Measurements from ENCODE around the gene GIT1. TPM values are rescaled to one million over a fixed set of nuclear protein-coding genes. Genes with fewer than 3 reads are reported as not detected.

The GIT1 gene
- total RNA-seq, 1 donor from 2014 or later: 31.9 TPM

DNA sequence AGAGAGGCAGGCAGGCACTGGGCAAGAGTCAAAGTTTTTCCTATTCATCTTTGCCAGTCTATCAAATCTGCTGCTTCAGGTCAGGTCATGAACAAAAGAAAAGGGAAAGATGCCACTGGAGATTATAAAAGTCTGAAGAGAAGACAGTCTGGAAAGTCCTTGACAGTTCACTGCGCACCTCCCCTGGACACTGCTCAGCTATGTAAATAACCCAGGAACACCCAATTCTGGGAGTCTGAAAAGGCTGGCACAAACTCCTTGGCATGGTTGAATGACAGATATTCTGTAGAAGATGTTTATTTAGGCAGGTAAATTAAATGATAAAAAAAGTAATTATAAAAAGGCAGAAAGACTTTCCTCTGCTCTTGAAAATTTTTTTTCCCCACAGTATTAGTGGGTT, 38.5 kb upstream of the GIT1 start:
- no peaks in the 10 kb centered on the region for H3K9me3 ChIP-seq (replicated peaks)
- H3K4me3 ChIP-seq: no peak overlapping the region
- no peaks in the 10 kb centered on the region for H3K27me3 ChIP-seq (ENCODE audit: low read depth)
- H3K36me3 ChIP-seq: peaks cover 35% of the 10 kb centered on the region
- no peak for DNase-seq
- H3K4me1 ChIP-seq: peaks cover 44% of the 10 kb centered on the region
- intact Hi-C loops (cut with micrococcal nuclease): no loop called here
- peak overlapping the region; percentile 55 for H3K27ac ChIP-seq (replicated peaks)
- no peak for TF ChIP-seq CTCF (IDR thresholded peaks at IDR 0.05; ENCODE audit: borderline replicate concordance)

DNA sequence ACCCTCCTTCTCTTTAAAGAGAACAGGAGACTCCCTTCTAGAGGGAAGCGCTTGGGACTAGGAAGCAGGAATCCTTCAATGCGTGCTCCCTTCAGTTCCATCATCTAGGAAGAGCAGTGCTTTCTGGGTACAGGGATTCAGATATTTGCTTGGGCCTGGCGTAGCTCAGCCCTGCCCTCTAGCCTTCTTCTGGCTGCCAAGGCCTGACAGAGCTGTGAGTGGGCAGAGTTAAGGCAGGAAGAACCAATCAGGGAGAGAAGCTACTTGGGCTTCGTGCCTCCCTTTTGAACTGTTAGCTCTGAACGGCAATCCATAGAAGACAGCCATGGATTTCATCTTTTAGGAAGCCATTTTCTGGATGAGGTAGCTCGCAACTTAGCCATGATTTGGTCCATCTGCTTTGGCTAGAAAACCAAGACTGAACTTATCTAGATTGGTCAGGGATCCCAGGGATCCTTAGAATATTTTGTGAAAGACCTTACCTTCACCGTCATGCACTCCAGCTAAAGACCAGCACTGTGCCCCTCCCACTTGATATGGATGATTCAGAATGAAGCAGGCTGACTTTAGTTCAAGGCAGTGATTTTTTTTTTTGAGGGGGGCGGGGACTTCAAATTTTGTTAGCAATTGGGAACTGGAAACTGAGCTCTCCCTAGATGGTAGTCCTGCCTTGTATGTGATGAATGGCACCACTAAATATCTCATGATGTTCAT, 35.7 kb upstream of the GIT1 start:
- TF ChIP-seq CTCF (IDR thresholded peaks at IDR 0.05; ENCODE audit: borderline replicate concordance): no peak
- H3K27me3 ChIP-seq (ENCODE audit: low read depth): no peaks in the 10 kb centered on the region
- H3K36me3 ChIP-seq: peaks cover 9% of the 10 kb centered on the region
- peak overlapping the region; percentile 60 for H3K27ac ChIP-seq (replicated peaks)
- DNase-seq: no peak
- intact Hi-C loops (cut with micrococcal nuclease): no loop called here
- peaks cover 72% of the 10 kb centered on the region for H3K4me1 ChIP-seq
- no peak overlapping the region for H3K4me3 ChIP-seq
- H3K9me3 ChIP-seq (replicated peaks): no peaks in the 10 kb centered on the region

DNA sequence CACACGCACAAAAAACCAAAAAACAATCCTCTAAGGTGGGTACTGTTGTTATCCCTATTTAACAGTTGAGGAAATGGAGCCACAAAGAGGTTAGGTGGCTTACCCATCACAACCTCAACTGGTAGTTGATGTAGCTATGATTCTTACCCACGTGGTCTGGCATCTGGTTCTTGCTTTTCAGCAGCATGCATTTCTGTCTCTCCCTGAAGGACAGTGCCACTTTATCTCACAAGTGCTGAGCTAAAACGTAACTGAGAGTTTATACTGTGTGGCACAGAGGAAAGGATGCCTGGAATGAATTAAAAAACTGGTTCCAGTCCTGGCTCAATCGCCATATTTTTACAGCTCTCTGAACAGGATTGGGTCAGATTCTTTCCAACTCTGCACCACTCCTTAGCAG, 35.1 kb upstream of the GIT1 start:
- no peak for DNase-seq
- TF ChIP-seq CTCF (IDR thresholded peaks at IDR 0.05; ENCODE audit: borderline replicate concordance): no peak

GRCh38 chr17:29623283-29623647, 33.8 kb upstream of the GIT1 start:
- peaks cover 72% of the 10 kb centered on the region for H3K4me1 ChIP-seq
- intact Hi-C loops (cut with micrococcal nuclease): no loop called here
- H3K27ac ChIP-seq (replicated peaks): peak overlapping the region; percentile 87
- no peak for TF ChIP-seq CTCF (IDR thresholded peaks at IDR 0.05; ENCODE audit: borderline replicate concordance)
- H3K9me3 ChIP-seq (replicated peaks): no peaks in the 10 kb centered on the region
- no peaks in the 10 kb centered on the region for H3K36me3 ChIP-seq
- H3K4me3 ChIP-seq: peak overlapping the region; percentile 73
- H3K27me3 ChIP-seq (ENCODE audit: low read depth): no peaks in the 10 kb centered on the region
- no peak for DNase-seq

More for the DNA sequence above, 35.1 kb upstream of the GIT1 start:
- no peak overlapping the region for H3K4me3 ChIP-seq
- peak overlapping the region; percentile 60 for H3K27ac ChIP-seq (replicated peaks)
- H3K9me3 ChIP-seq (replicated peaks): no peaks in the 10 kb centered on the region
- no peaks in the 10 kb centered on the region for H3K27me3 ChIP-seq (ENCODE audit: low read depth)
- H3K36me3 ChIP-seq: peaks cover 5% of the 10 kb centered on the region
- peaks cover 72% of the 10 kb centered on the region for H3K4me1 ChIP-seq
- intact Hi-C loops (cut with micrococcal nuclease): no loop called here

DNA sequence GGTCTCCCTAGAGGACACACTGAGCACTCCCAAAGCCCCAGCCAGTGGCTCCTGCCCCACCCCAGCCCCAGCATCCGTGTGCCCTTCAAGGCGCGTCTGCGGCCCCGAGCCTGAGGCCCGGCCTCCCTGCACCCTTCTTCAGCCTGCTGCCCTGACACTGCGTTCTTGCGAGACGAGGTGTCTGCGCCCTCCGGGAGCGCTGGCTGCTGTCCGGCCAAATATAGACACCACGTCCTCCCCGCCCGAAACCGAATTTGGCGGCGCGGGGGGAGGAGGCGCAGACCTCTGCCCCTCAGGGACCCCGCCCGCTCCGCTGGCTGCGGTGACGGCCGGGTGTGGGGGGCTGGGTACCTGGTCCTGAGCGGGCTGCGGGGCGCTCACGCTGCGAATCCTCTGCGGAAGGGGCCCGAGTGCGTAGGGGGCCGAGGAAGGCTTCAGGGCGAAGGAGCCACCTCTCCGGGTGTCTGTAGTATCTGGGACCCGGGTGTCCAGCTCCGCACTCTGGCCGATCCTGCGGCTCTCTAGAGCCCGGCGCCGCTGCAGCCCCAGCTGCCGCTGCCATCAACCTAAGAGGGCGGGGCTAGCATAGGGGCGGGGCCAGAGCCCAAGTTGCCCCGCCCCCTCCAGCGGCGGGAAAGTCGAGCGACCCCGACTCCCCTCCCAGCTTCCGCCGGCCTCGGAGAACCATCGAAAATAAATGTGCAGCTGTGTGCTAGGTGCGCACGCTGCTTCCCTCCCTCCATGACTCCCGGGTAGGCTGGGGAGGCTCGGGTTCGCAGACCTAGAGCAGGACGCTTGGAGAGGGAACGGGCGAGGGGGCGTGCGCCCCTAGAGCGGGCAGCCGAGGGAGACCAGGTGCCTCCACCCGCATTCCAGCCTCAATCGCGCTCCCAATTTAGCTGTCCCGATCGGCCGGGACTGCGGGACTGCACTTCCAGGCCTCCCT, 33.2 kb upstream of the GIT1 start, which contains the start of gene CORO6:
CORO6 (minus strand) TSS at position 576 of the 946 bp plus-strand sequence. CDS start 1,491 bp downstream, outside the sequence.
- peaks cover 72% of the 10 kb centered on the region for H3K4me1 ChIP-seq
- intact Hi-C loops (cut with micrococcal nuclease): no loop called here

More for the DNA sequence above, 33.2 kb upstream of the GIT1 start, which contains the start of gene CORO6:
- Histone ChIP-seq H3K4me3 (peak within 1 kb of the TSS; percentile 73), H3K27me3 (ENCODE audit: low read depth) (no peaks in the 10 kb centered on the region), H3K36me3 (no peaks in the 10 kb centered on the region), H3K27ac (replicated peaks) (peak within 1 kb of the TSS; percentile 87), H3K9me3 (replicated peaks) (no peaks in the 10 kb centered on the region)
- no peak for TF ChIP-seq CTCF (IDR thresholded peaks at IDR 0.05; ENCODE audit: borderline replicate concordance)
- DNase-seq: peak; percentile 70
